HG03460 (cell line): ENCODE data around the gene KCTD14.
"Not testable (repeated sequence)": the region's sequence is repeated elsewhere in the genome, so short reads cannot be mapped to it uniquely, and the experiment has no call there.

Source experiments
- ATAC-seq: cut with Tn5 transposase; IDR thresholded peaks from one replicate; pipeline ENCODE4 v1.9.1; 2021; ENCODE audit not compliant: unreplicated experiment

KCTD14 gene

GRCh38 chr11:78027759-78028158, 4.7 kb upstream of the KCTD14 start:
- ATAC-seq: no peak

GRCh38 chr11:78025378-78025777, 2.3 kb upstream of the KCTD14 start:
- ATAC-seq: no peak

- ATAC-seq: no peak
These were observed 350 bp upstream of the KCTD14 start for GRCh38 chr11:78023426-78023825.

GRCh38 chr11:78021611-78022010, 1.5 kb downstream of the KCTD14 start:
- ATAC-seq: no peak

DNA sequence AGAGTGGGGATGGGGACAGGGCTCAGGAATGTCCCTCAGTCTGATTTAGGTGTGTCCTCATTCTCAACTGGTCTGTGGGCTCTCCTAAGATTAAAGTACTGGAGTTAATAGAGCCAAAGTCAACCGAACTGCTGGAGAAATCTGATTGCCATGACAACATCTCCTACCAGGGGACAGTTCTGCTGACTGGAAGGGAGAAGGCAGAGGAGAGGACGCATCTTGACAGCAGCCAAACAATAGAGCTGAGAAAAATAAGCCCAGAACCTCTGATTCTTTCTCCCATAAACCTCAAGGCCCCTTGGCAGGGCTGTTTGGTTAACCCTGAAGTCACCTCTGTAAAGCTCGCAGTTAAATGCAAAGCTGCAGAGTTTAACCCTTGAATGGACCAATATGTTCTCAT, 2.8 kb downstream of the KCTD14 start:
- no peak for ATAC-seq

DNA sequence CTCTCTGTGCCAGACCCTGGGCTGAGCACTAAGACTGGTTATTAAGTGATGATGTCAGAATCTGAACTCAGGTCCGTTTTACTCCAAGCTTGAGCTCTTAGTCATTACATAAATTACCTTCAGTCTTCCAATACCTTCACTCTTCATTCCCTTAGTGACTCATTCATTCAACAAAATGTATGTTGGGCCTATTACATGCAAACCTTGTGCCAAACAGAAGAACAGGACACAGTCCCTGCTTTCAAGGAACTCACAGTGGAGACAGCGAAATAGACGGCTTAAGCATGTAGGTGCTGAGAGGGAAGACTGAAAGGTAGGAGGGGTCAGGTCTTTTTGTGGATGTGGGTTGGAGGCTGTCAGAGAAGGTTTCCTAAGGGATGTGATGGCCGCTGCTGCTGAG, 3.3 kb downstream of the KCTD14 start:
- no peak for ATAC-seq

- no peak for ATAC-seq
These were observed 7.2 kb downstream of the KCTD14 start for GRCh38 chr11:78015878-78016277.

DNA sequence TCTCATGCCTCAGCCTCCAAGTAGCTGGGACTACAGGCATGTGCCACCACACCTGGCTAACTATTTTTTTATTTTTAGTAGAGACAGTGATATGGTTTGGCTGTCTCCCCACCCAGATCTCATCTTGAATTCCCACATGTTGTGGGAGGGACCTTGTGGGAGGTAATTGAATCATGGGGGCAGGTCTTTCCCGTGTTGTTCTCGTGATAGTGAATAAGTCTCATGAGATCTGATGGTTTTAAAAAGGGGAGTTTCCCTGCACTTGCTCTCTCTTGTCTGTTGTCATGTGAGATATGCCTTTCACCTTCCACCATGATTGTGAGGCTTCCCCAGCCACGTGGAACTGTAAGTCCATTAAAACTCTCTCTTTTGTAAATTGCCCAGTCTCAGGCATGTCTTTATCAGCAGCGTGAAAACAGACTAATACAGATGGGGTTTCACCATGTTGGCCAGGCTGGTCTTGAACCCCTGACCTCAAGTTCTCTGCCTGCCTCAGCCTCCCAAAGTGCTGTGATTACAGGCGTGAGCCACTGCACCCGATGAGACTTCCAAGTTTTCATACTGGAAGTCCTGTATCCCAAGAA, 8.0 kb downstream of the KCTD14 start:
- not testable (repeated sequence) for ATAC-seq

GRCh38 chr11:78011301-78011700, 11.8 kb downstream of the KCTD14 start:
- no peak for ATAC-seq

- no peak for ATAC-seq
These were observed 12.3 kb downstream of the KCTD14 start for GRCh38 chr11:78010755-78011154.

GRCh38 chr11:78010304-78010703, 12.8 kb downstream of the KCTD14 start:
- no peak for ATAC-seq

- ATAC-seq: no peak
These were observed 14.0 kb downstream of the KCTD14 start for GRCh38 chr11:78009062-78009461.

DNA sequence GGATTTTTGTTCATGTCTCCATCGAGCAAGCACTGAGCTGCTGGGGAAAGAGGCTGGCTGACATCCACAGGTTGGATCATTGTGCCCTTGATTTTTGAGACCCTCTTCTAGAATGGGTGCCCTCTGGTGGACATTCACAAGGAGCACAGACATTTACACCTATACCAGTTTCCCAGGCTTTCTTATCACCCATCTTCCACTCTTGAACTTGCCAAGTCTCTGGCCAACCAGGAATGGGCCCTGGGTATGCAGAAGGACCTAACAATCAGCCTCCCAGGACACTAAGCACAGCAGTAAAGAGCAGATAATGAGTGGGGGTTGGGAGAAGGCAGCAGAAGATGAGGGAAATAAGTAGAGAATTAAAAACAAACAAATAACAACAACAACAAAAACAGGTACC, 22.9 kb downstream of the KCTD14 start:
- ATAC-seq: peak; percentile 57

- no peak for ATAC-seq
These were observed 23.5 kb downstream of the KCTD14 start for GRCh38 chr11:77999446-78000030.

DNA sequence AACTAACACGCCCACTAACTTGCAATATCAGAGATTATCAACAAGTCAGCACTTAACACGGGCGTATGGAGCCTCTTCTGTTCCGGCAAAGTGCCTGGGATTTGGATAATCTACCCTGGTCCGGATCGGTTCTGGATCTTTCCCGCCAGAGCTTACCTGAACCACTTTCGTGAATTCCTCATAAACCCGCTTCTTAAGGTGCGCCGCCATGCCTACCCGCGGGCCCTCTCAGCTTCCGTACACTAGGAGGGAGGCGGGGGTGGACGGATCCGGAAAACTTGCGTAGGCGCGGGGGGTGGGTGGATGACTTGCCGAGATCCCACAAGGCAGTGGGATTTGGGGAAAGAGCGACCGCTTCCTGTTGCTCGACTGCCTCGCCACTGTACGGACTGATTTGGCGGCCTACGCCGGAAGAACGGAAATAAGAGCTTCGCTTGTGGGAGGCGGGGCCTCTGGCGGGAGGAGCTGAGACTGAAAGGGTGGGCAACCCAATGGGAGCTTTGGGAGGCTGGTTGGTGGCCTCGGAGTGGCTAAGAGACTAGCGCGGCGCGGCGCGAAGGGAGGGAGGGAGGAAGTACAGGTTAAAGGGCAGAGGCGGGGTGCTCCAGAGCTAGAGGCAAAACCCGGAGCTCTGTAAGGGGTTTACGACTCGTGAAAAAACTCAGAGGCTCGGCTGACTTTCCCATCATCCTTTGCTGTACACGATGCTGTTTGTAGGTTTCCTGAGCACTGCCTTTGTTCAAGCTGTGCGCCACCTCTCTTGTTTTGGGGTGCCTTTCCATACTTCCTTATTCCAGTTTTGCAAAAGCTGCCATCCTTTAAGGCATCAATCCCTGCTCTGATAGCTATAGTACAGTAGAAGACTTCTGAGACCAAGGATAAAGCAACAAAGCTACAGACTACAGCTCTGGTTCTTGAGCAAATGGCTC, 28.4 kb downstream of the KCTD14 start, which contains the start of gene INTS4:
TSS of gene INTS4 (minus strand) at position 235 of the 929 bp plus-strand sequence. CDS start at position 210, 25 bp downstream.
- ATAC-seq: peak; percentile 97

DNA sequence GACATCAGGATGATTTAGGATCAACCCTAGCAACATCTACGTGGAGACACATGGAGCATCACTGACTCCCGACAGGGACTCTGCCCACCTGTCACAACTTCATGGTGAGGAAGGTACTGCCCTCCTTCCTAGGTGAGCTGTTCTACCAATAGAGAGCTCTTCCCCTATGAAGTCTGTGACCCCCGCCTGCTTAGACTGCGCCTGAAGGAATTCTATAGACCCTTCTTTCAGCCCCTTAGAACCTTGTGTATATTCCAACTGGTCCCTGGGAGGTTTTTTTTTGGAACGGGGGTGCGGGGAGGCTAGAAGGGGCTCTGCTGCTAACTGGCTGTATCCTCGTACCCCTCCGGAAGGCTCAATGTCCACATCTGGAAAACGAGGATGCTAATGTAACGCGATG, 29.2 kb downstream of the KCTD14 start:
- no peak for ATAC-seq

DNA sequence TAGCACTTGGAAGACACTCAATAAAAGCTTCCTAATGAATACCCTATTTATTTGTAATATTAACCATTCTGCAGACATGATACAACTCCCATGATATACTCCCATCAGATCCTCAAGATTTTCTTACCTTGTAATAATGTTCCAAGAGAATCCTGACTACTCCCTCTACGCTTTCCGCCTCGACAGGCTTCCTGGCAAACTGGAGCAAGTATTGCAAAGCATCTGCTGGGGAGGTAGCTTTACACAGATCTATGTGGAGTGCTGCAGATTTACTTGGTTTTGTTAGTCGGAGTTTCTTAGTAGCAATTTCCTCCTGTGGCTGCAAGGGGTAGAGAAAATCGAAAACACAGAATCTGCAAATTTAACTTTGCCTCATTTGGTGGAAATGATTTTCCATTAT, 32.1 kb downstream of the KCTD14 start:
- ATAC-seq: no peak

DNA sequence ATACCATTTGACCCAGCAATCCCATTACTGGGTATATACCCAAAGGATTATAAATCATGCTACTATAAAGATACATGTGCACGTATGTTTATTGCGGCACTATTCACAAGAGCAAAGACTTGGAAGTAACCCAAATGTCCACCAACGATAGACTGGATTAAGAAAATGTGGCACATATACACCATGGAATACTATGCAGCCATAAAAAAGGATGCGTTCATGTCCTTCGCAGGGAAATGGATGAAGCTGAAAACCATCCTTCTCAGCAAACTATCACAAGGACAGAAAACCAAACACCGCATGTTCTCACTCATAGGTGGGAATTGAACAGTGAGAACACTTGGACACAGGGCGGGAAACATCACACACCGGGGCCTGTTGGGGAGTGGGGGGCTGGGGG, 36.6 kb downstream of the KCTD14 start:
- ATAC-seq: not testable (repeated sequence)

DNA sequence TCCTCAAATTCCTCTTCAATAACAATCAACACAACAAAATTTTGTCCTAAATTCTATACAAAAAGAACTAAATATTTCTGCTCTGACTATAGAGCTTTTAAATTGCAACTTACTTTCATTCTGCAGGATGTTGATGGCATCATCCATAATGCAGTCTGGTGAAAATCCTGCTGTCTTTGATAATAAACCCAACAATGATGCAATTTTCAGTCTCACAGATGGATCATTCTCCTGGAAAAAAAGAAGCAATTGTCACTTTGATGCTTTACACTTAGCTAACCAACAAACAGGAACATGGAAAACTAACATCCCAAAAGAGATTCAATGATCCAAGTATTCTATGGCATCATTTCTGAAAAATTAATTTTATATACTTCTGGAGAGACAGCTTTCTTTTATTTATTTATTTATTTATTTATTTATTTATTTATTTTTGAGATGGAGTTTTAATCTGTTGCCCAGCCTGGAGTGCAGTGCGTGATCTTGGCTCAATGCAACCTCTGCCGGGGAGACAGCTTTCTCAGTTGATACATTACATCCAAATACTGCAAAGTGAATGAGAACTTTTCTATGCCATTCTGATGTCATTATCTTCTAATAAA, 41.6 kb downstream of the KCTD14 start:
- ATAC-seq: no peak

DNA sequence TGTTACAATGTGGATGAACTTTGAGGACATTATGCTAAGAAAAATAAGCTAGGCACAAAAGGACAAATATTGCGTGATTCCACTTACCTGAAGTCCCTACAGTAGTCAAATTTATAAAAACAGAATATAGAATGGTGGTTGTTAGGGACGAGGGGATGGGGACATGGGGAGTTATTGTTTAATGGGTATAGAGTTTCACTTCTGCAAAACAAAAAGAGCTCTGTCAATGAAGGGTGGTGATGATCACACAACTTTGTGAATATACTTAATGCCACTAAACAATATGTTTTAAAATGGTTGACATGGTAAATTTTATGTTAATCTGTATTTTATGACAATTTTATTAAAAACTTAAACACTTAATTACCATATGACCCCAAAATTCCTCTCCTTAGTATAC, 54.7 kb downstream of the KCTD14 start:
- peak; percentile 89 for ATAC-seq

DNA sequence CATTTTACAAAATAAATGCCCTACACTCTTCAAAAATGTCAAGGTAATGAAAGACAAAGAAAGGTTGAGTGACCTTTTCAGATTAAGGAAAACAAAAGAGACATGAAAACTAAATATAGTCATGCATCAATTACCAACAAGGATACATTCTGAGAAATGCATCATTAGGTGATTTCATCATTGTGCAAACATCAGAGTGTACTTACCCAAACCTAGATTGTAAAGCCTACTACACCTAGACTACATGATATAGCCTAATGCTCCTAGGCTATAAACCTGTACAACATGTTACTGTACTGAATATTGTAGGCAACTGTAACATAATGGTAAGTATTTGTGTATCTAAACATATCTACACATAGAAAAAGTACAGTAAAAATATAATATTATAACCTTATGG, 55.3 kb downstream of the KCTD14 start:
- ATAC-seq: no peak

DNA sequence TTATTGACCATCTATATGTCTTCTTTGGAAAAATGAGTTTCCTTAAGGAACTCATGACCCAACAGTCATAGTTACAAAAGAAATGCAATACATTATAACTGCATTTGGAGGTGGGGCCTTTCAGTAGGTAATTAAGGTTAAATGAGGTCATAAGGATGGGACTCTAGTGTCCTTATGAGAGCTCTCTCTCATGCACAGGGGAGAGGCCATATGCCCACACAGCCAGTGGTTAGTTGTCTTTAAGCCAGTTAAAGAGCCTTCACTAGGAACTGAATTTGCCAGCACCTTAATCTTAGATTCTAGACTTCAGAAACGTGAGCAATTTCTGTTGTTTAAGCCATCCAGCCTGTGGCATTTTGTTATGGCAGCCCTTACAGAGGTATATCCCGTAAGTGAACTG, 56.0 kb downstream of the KCTD14 start:
- no peak for ATAC-seq
